ENCODE data around the gene KCNK16. TPM values are rescaled to one million over a fixed set of nuclear protein-coding genes. Genes with fewer than 3 reads are reported as not detected.
A peak's percentile ranks its signal among the peaks of the same experiment; 100 is the strongest.

KCNK16 gene
- total RNA-seq, 1 donor from 2014 or later, result not detected

- no peak for DNase-seq (ENCODE audit: low spot score)
- no peaks in the 10 kb centered on the region for H4K20me1 ChIP-seq (ENCODE audit: low read depth)
- H3F3A ChIP-seq (ENCODE audit: low read depth), result no peaks in the 10 kb centered on the region
- Mint-ChIP-seq H3K27me3 (ENCODE audit: insufficient read depth, low read depth) (peaks cover 9% of the 10 kb centered on the region), H3K36me3 (no peaks in the 10 kb centered on the region), H3K4me1 (peaks cover 9% of the 10 kb centered on the region), H3K4me3 (no peak overlapping the region), H3K27ac (peak overlapping the region; percentile 9), H3K9me3 (no peaks in the 10 kb centered on the region)
- H3K9me3 ChIP-seq (ENCODE audit: low read depth), result no peaks in the 10 kb centered on the region
- H3K36me3 ChIP-seq, result no peaks in the 10 kb centered on the region
- H3K4me2 ChIP-seq, result no peak overlapping the region
- H3K27ac ChIP-seq, result no peak overlapping the region
- no peaks in the 10 kb centered on the region for H3K79me2 ChIP-seq (ENCODE audit: low read depth)
- peaks cover 23% of the 10 kb centered on the region for H3K27me3 ChIP-seq
- no peak for TF ChIP-seq EZH2phosphoT487 (IDR thresholded peaks at IDR 0.05)
- no peak for TF ChIP-seq EZH2 (IDR thresholded peaks at IDR 0.05)
- TF ChIP-seq, protein P1, sequence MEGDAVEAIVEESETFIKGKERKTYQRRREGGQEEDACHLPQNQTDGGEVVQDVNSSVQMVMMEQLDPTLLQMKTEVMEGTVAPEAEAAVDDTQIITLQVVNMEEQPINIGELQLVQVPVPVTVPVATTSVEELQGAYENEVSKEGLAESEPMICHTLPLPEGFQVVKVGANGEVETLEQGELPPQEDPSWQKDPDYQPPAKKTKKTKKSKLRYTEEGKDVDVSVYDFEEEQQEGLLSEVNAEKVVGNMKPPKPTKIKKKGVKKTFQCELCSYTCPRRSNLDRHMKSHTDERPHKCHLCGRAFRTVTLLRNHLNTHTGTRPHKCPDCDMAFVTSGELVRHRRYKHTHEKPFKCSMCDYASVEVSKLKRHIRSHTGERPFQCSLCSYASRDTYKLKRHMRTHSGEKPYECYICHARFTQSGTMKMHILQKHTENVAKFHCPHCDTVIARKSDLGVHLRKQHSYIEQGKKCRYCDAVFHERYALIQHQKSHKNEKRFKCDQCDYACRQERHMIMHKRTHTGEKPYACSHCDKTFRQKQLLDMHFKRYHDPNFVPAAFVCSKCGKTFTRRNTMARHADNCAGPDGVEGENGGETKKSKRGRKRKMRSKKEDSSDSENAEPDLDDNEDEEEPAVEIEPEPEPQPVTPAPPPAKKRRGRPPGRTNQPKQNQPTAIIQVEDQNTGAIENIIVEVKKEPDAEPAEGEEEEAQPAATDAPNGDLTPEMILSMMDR (IDR thresholded peaks at IDR 0.05), result no peak
- peaks cover 16% of the 10 kb centered on the region for H3K4me1 ChIP-seq
- H3K9ac ChIP-seq, result no peak overlapping the region
- no peak overlapping the region for H3K4me3 ChIP-seq
- H2AFZ ChIP-seq (replicated peaks), result no peak overlapping the region
Observed at GRCh38 chr6:39294899-39295298, 27.6 kb downstream of the KCNK16 start.

DNA sequence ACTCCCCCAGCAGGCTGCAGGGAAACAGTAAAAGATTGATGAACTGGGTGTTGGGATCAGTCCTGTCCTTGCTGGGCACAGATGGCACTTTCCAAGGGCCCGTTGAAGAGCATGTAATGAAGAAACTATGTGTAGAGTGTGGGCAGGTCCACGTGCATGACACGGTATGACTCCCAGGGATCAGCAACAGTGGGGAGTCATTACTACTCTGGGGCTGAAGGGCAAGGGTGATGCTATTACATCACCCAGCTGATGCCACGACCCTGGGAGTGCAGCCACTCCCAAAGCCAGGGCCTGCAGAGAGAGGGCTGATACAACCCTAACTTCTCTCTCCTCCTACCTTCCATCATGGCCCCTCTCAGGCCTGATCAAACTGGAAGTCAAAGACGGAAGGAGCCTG is 28.4 kb downstream of the KCNK16 start:
- H3F3A ChIP-seq (ENCODE audit: low read depth), result no peaks in the 10 kb centered on the region
- peaks cover 9% of the 10 kb centered on the region for H3K4me1 Mint-ChIP-seq
- H3K27me3 ChIP-seq, result peaks cover 23% of the 10 kb centered on the region

GRCh38 chr6:39292637-39293036 is 29.9 kb downstream of the KCNK16 start:
- Histone ChIP-seq H3K27ac (no peak overlapping the region), H3K9me3 (ENCODE audit: low read depth) (no peaks in the 10 kb centered on the region), H3K9ac (no peak overlapping the region), H3K4me1 (peaks cover 14% of the 10 kb centered on the region), H3K4me2 (no peak overlapping the region), H2AFZ (replicated peaks) (no peak overlapping the region), H3F3A (ENCODE audit: low read depth) (no peaks in the 10 kb centered on the region), H3K79me2 (ENCODE audit: low read depth) (no peaks in the 10 kb centered on the region), H3K27me3 (peaks cover 23% of the 10 kb centered on the region), H4K20me1 (ENCODE audit: low read depth) (no peaks in the 10 kb centered on the region), H3K36me3 (no peaks in the 10 kb centered on the region), H3K4me3 (no peak overlapping the region)
- Mint-ChIP-seq H3K36me3 (no peaks in the 10 kb centered on the region), H3K4me3 (no peak overlapping the region), H3K27ac (no peak overlapping the region), H3K4me1 (peaks cover 9% of the 10 kb centered on the region), H3K27me3 (ENCODE audit: insufficient read depth, low read depth) (peaks cover 9% of the 10 kb centered on the region), H3K9me3 (no peaks in the 10 kb centered on the region)
- no peak for TF ChIP-seq EZH2 (IDR thresholded peaks at IDR 0.05)
- TF ChIP-seq EZH2phosphoT487 (IDR thresholded peaks at IDR 0.05), result no peak
- TF ChIP-seq, protein P1 (IDR thresholded peaks at IDR 0.05), result no peak
- DNase-seq (ENCODE audit: low spot score), result no peak

More for the DNA sequence above, 28.4 kb downstream of the KCNK16 start:
- TF ChIP-seq EZH2 (IDR thresholded peaks at IDR 0.05) (no peak), EZH2phosphoT487 (IDR thresholded peaks at IDR 0.05) (no peak)
- TF ChIP-seq, protein P1 (IDR thresholded peaks at IDR 0.05), result no peak
- no peaks in the 10 kb centered on the region for H3K36me3 Mint-ChIP-seq
- H3K27ac ChIP-seq, result no peak overlapping the region
- no peak overlapping the region for H3K4me3 ChIP-seq
- H3K4me3 Mint-ChIP-seq, result no peak overlapping the region
- no peaks in the 10 kb centered on the region for H3K9me3 Mint-ChIP-seq
- no peak overlapping the region for H2AFZ ChIP-seq (replicated peaks)
- peaks cover 9% of the 10 kb centered on the region for H3K27me3 Mint-ChIP-seq (ENCODE audit: insufficient read depth, low read depth)
- no peaks in the 10 kb centered on the region for H3K9me3 ChIP-seq (ENCODE audit: low read depth)
- H4K20me1 ChIP-seq (ENCODE audit: low read depth), result no peaks in the 10 kb centered on the region
- no peaks in the 10 kb centered on the region for H3K79me2 ChIP-seq (ENCODE audit: low read depth)
- H3K27ac Mint-ChIP-seq, result peak overlapping the region; percentile 8
- H3K9ac ChIP-seq, result no peak overlapping the region
- no peaks in the 10 kb centered on the region for H3K36me3 ChIP-seq
- no peak for DNase-seq (ENCODE audit: low spot score)
- no peak overlapping the region for H3K4me2 ChIP-seq
- peaks cover 16% of the 10 kb centered on the region for H3K4me1 ChIP-seq

Data from neural progenitor cell (in vitro differentiated cells).